ENCODE data around the gene NLGN4X. TPM values are rescaled to one million over a fixed set of nuclear protein-coding genes. Genes with fewer than 3 reads are reported as not detected.

The NLGN4X gene
- 0.05 and 0.31 TPM in 2 replicates for polyA plus RNA-seq (2012; rRNA removed)
- 0.13 and 0.46 TPM in 2 replicates for polyA plus RNA-seq (2012; cell fraction: cytosol; rRNA removed)
- 0.06 and 0.14 TPM in 2 replicates for polyA plus RNA-seq (2012; cell fraction: nucleus; rRNA removed)

- POLR2A ChIA-PET = interaction anchor here (0.6 kb wide), 1 partner anchor 585 kb away, joined by 3 read pairs; no protein-coding TSS in a partner anchor
- CTCF ChIA-PET = interaction anchor here (1.2 kb wide), 1 partner anchor 175 kb away, joined by 4 read pairs; no protein-coding TSS in a partner anchor
Measured at GRCh38 chrX:6228720-6229119, at the start of gene NLGN4X. Gene NLGN4X, minus strand, starts transcription at chrX:6228867. Its CDS starts 77,401 bp downstream, at chrX:6151466.

More at GRCh38 chrX:6228720-6229119, at the start of gene NLGN4X:
- Histone ChIP-seq H3K4me2 (no peak within 1 kb of the TSS), H3F3A (replicated peaks; ENCODE audit: insufficient read depth) (no peaks in the 10 kb centered on the region), H4K20me1 (ENCODE audit: insufficient read depth) (no peaks in the 10 kb centered on the region), H3K9me3 (no peaks in the 10 kb centered on the region), H3K4me1 (ENCODE audit: control insufficient read depth in 1 of 2, insufficient read depth in 2 of 2, low read depth in 1 of 2, low read length in 1 of 2) (no peaks in the 10 kb centered on the region; a peak in 1 of 4 replicates), H2AFZ (ENCODE audit: low read depth) (no peak within 1 kb of the TSS), H3K27ac (ENCODE audit: low read depth in 2 of 2, low read length in 1 of 2) (no peak within 1 kb of the TSS), H3K4me3 (ENCODE audit: low read depth in 2 of 2, low read length in 1 of 2) (peak within 1 kb of the TSS in 1 of 2 experiments; percentile 47; a peak in 1 of 4 replicates), H3K9me2 (no peaks in the 10 kb centered on the region), H3K9ac (no peak within 1 kb of the TSS), H3K27me3 (ENCODE audit: insufficient read depth) (no peaks in the 10 kb centered on the region), H3K79me2 (ENCODE audit: insufficient read depth) (no peaks in the 10 kb centered on the region), H3K36me3 (replicated peaks in 1 of 2; ENCODE audit: control insufficient read depth in 1 of 2, insufficient read depth in 2 of 2, low read length in 1 of 2) (no peaks in the 10 kb centered on the region)
- WGBS (ENCODE audit: low lambda C conversion rate) = 5% methylated on average over 12 of the region's 12 CpGs
- TF ChIP-seq REST (IDR thresholded peaks at IDR 0.05; ENCODE audit: low read depth, low read length) (no peak), CTCF (IDR thresholded peaks at IDR 0.05) (no peak), RFX5 (IDR thresholded peaks at IDR 0.05; ENCODE audit: low read length) (no peak; the same call in 1 of the 2 replicates)
- DNase-seq = peak; percentile 45

Measured in SK-N-SH (cell line).